Subcutaneous abdominal adipose tissue (tissue), 5 donors: ENCODE results near the gene EPN2.

ENCODE experiments used
- H3K27ac ChIP-seq: one replicate; pipeline ENCODE4 v1.7.0; 2013; ENCODE audit warnings: low read depth, mild to moderate bottlenecking, inconsistent platforms, low read length, moderate library complexity
- H3K27me3 ChIP-seq, 5 donors: one replicate each; pipeline ENCODE4 v1.7.0; 2013; ENCODE audit warnings: low read length in 5 of 5, inconsistent platforms in 1 of 5; ENCODE audit not compliant: control insufficient read depth in 5 of 5, insufficient read depth in 4 of 5
- H3K36me3 ChIP-seq, 5 donors: one replicate each; pipeline ENCODE4 v1.7.0; 2013; ENCODE audit warnings: low read length in 5 of 5; ENCODE audit not compliant: control insufficient read depth in 5 of 5, insufficient read depth in 5 of 5
- H3K4me1 ChIP-seq, 5 donors: one replicate each; pipeline ENCODE4 v1.7.0; 2013; ENCODE audit warnings: low read length in 5 of 5, mild to moderate bottlenecking in 3 of 5, moderate library complexity in 1 of 5; ENCODE audit not compliant: control insufficient read depth in 5 of 5, insufficient read depth in 5 of 5
- H3K4me3 ChIP-seq, 5 donors: one replicate each; pipeline ENCODE4 v1.7.0; 2013; ENCODE audit warnings: low read length in 5 of 5, low read depth in 1 of 5
- H3K9ac ChIP-seq, 5 donors: one replicate each; pipeline ENCODE4 v1.7.0; 2013; ENCODE audit warnings: low read length in 5 of 5, mild to moderate bottlenecking in 4 of 5, moderate library complexity in 3 of 5
- H3K9me3 ChIP-seq, 5 donors: one replicate each; pipeline ENCODE4 v1.7.0; 2013; ENCODE audit warnings: low read length in 5 of 5; ENCODE audit not compliant: control insufficient read depth in 5 of 5
- donor health status: healthy.
- donor health status: healthy.
- donor health status: healthy.
- donor health status: healthy.
- donor health status: healthy.

EPN2 gene

GRCh38 chr17:19315104-19315503, 77.9 kb downstream of the EPN2 start:
- no peak overlapping the region for H3K9ac ChIP-seq
- no peak overlapping the region for H3K4me3 ChIP-seq
- H3K27me3 ChIP-seq = no peaks in the 10 kb centered on the region
- peaks cover 0 to 42% (median 25%) of the 10 kb centered on the region in 5 donors for H3K36me3 ChIP-seq
- no peak overlapping the region for H3K27ac ChIP-seq
- peaks cover 1 to 43% (median 9%) of the 10 kb centered on the region in 5 donors for H3K4me1 ChIP-seq
- H3K9me3 ChIP-seq = no peaks in the 10 kb centered on the region

DNA sequence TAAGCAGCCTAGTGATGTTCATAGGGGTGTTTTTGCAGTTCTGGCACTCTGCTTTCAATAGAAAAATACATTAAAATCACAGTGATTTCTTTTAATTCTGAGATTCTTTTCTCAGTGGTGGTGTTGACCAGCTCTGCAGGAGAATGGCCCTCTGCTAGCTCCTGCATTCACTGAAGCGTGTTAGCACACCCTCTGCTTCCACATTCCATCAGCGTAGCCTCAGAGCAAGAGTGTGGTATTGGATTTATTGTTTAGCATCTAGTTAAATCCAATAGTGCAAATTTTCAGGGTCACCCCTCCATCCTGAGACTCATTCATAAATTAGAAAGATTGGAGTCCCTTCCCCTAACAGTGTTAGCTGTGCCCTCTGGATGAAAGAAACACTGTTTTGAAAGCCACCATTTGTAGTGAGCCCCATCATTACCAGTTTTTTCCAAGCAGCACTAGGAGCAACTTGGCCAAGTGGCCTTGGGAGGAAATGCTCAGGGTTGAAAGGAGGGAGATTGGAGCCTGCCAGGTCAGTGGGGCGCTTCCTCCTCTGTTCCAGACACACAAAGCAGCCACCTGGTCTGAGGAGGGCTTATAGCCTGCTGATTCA, 79.7 kb downstream of the EPN2 start:
- Histone ChIP-seq H3K27me3 (no peaks in the 10 kb centered on the region), H3K4me3 (no peak overlapping the region), H3K9ac (no peak overlapping the region), H3K9me3 (no peaks in the 10 kb centered on the region), H3K27ac (no peak overlapping the region), H3K4me1 (peaks cover 1 to 38% (median 9%) of the 10 kb centered on the region in 5 donors), H3K36me3 (peaks cover 0 to 40% (median 29%) of the 10 kb centered on the region in 5 donors)

GRCh38 chr17:19317359-19318095, 80.4 kb downstream of the EPN2 start:
- Histone ChIP-seq H3K36me3 (peaks cover 0 to 38% (median 24%) of the 10 kb centered on the region in 5 donors), H3K4me1 (peaks cover 0 to 32% (median 9%) of the 10 kb centered on the region in 5 donors), H3K27ac (no peak overlapping the region), H3K9ac (no peak overlapping the region), H3K9me3 (no peaks in the 10 kb centered on the region), H3K4me3 (peak overlapping the region in 2 of 5 donors; percentile 30 to 36), H3K27me3 (no peaks in the 10 kb centered on the region)

DNA sequence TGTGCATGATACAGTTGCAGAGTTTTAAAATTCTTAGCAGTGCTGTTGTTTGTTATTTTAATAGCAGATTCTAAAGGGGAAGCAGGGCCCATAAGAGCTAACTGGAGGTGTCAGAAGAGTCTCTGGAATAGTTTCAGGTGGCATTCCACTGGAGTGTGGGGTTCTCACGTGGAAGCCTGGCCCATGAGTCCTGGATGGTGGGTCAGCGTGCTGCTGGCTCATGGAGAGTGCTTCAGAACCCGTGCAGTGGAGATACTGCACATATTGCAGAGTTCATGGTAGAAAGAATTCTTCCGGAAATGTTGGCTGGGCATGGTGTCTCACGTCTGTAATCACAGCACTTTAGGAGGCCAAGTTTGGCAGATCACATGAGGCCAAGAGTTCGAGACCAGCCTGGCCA, 81.4 kb downstream of the EPN2 start:
- Histone ChIP-seq H3K4me1 (peaks cover 0 to 21% (median 9%) of the 10 kb centered on the region in 5 donors), H3K9ac (no peak overlapping the region)

GRCh38 chr17:19319771-19320505, 82.8 kb downstream of the EPN2 start:
- H3K36me3 ChIP-seq = peaks cover 0 to 24% (median 6%) of the 10 kb centered on the region in 5 donors

More for the DNA sequence above, 81.4 kb downstream of the EPN2 start:
- Histone ChIP-seq H3K9me3 (no peaks in the 10 kb centered on the region), H3K4me3 (no peak overlapping the region), H3K36me3 (peaks cover 0 to 27% (median 14%) of the 10 kb centered on the region in 5 donors), H3K27ac (no peak overlapping the region), H3K27me3 (no peaks in the 10 kb centered on the region)

DNA sequence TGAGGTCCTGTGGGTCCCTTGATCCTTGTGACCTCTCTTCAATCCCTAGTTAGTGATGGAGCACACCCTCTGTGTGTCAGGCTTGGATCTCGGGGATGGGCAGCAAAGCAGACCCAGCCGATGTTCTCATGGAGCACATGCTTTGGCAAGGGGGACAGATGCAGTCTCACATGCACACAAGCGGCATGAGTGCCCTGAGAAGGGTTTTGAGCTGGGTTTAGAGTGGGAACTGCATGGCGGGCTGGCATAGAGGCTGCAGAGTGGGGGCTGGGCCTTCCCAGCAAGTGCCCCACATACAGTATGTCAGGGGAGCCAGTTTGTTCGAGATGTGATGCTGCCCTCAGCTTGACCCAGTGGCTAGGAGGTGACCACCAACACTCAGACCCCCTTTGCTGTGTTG, 83.7 kb downstream of the EPN2 start:
- Histone ChIP-seq H3K27me3 (no peaks in the 10 kb centered on the region), H3K27ac (no peak overlapping the region), H3K9ac (no peak overlapping the region), H3K4me1 (peaks cover 0 to 14% (median 9%) of the 10 kb centered on the region in 5 donors), H3K4me3 (no peak overlapping the region), H3K9me3 (no peaks in the 10 kb centered on the region), H3K36me3 (peaks cover 0 to 20% (median 2%) of the 10 kb centered on the region in 5 donors)

More at GRCh38 chr17:19319771-19320505, 82.8 kb downstream of the EPN2 start:
- no peaks in the 10 kb centered on the region for H3K9me3 ChIP-seq
- peaks cover 0 to 14% (median 9%) of the 10 kb centered on the region in 5 donors for H3K4me1 ChIP-seq
- H3K27me3 ChIP-seq = no peaks in the 10 kb centered on the region
- H3K27ac ChIP-seq = no peak overlapping the region
- H3K4me3 ChIP-seq = no peak overlapping the region
- no peak overlapping the region for H3K9ac ChIP-seq

GRCh38 chr17:19321481-19322128, 84.4 kb downstream of the EPN2 start:
- Histone ChIP-seq H3K36me3 (peaks cover 0 to 15% (median 2%) of the 10 kb centered on the region in 5 donors), H3K27ac (no peak overlapping the region), H3K9me3 (no peaks in the 10 kb centered on the region), H3K9ac (no peak overlapping the region), H3K4me3 (no peak overlapping the region), H3K4me1 (peaks cover 0 to 14% (median 9%) of the 10 kb centered on the region in 5 donors), H3K27me3 (no peaks in the 10 kb centered on the region)

DNA sequence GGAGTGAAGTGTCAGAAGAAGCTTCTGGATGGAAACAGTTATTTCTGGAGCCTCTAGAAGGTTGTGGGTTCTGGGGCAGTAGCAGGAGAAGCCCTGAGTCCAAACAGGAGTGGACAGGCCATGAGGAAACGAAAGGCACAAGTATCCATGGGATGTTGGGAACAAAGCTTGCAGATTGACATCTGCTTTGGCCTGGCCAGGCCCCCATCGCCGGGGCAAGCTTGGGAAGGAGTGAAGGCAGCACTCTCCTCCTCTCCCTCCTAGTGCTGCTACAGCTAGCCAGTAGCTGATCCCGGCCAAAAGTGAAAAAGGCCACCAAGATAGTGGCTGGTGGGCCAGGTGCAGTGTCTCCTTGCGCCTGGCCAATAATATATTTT, 85.0 kb downstream of the EPN2 start:
- H3K36me3 ChIP-seq = peaks cover 0 to 15% (median 2%) of the 10 kb centered on the region in 5 donors
- H3K27me3 ChIP-seq = no peaks in the 10 kb centered on the region
- H3K27ac ChIP-seq = no peak overlapping the region
- H3K4me1 ChIP-seq = peaks cover 0 to 12% (median 8%) of the 10 kb centered on the region in 5 donors
- no peaks in the 10 kb centered on the region for H3K9me3 ChIP-seq
- H3K4me3 ChIP-seq = no peak overlapping the region
- no peak overlapping the region for H3K9ac ChIP-seq

GRCh38 chr17:19322861-19323260, 85.7 kb downstream of the EPN2 start:
- no peaks in the 10 kb centered on the region for H3K9me3 ChIP-seq
- H3K9ac ChIP-seq = no peak overlapping the region
- H3K27me3 ChIP-seq = no peaks in the 10 kb centered on the region
- peaks cover 0 to 13% (median 2%) of the 10 kb centered on the region in 5 donors for H3K36me3 ChIP-seq
- no peak overlapping the region for H3K4me3 ChIP-seq
- no peak overlapping the region for H3K27ac ChIP-seq
- peaks cover 0 to 5% (median under 1%) of the 10 kb centered on the region in 5 donors for H3K4me1 ChIP-seq
